ENCODE results near the gene SPIRE1.
"Not testable (repeated sequence)": the region's sequence is repeated elsewhere in the genome, so short reads cannot be mapped to it uniquely, and the experiment has no call there.

The SPIRE1 gene

DNA sequence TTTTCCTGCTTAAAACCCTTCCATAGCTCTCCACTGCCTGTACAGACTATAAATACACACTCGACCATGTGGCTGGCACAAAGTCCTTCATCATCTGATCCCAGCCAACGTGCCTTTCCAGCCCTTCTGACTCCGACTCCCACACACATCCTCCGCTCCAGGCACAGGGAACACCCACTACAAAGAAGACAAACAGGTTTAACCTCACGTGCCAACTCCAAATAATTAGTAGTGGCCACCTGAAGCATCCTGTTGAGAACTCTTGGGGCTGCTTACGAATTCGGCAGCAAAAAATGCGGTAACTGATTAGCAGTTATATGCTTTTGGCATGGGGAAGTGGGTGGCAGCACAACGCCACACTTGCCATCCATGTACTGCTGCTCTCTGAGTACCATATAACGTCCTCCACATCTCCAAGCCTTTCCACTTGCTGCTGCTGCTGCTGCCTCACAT, 12.1 kb downstream of the SPIRE1 start:
- no peak for DNase-seq

DNA sequence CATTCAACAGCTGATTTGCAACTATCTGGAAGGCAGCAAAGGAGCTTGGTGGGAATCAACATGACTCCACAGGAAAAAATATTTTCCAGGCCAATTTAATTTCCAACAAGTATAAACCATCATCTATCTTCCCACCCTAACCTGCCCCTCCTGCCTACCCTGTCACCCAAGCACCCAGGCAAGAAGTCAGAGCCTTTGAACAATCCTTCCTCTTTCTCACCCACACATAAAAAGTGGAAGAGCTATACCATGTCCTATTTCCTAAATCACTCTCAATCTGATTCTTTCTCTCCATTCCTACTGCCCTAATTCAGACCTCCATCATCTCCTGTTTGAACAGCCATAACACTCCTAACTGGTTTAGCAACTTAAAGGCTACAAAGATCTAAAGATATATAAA, 12.7 kb downstream of the SPIRE1 start:
- DNase-seq: no peak

DNA sequence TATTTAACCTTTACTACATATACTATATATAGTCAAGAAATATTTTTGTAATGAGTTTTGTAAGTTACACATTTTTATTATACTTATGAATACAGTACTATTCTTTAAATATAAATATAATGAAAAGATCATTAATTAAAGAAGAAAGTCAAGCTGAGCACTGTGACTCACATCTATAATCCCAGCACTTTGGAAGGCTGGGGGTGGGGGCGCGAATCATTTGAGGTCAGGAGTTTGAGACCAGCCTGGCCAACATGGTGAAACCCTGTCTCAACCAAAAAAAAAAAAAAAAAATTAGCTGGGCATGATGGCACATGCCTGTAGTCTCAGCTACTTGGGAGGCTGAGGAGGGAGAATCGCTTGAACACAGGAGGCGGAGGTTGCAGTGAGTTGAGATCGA, 14.2 kb downstream of the SPIRE1 start:
- DNase-seq: not testable (repeated sequence)

DNA sequence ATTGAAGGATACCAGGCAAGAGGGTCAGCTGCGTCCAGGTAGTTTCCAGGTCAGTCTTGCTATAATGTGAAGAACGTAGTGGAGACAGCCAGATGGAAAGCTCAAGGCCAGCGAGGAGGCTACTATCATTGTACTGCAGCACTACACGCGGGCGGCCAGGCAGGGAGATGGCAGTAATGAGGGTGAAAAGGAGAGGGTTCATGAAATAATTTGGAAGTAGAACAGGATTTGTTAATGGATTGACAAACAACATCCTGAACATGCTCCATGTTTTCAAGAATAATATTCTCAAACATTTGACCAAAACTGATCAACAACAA, 17.1 kb downstream of the SPIRE1 start:
- no peak for DNase-seq

DNA sequence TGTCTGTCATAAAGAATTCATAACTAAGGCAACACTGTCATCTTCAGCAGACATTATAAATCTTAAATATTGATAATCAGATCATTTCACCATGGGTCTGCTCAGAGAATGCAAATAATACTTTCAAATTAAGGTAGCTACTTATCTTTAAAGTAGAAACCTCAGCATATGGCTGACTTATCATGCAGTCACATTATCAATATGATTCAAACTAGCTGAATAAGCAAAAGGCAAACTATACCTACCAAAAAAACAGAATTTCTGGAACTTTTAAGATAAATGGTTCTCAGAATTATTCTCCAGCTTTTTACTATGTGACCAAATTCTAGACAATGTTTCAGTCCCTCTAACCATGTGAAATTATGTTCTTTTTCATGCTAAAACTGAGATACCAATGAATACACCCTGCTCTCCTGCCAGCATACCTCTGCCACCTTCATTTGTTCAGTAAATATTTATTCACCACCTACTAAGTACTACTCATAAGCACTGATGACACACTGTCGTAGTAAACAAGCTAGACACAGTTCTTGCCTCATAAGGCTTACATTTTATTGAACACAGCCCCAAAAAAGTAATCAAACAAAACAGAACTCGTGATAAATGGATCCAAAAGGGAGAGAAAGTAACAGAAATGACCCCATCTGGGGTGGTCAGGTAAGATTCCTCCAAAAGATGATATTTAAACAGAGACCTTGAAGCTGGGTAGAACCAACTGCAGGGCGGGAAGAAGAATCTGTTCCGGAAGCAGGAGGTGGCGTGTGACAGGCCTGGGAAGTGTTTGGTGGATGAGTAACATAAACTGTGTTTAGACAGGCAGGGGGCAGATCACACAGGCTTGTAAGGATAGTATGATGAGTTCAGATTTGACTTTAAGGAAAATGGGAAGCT, 17.7 kb downstream of the SPIRE1 start:
- no peak for DNase-seq

DNA sequence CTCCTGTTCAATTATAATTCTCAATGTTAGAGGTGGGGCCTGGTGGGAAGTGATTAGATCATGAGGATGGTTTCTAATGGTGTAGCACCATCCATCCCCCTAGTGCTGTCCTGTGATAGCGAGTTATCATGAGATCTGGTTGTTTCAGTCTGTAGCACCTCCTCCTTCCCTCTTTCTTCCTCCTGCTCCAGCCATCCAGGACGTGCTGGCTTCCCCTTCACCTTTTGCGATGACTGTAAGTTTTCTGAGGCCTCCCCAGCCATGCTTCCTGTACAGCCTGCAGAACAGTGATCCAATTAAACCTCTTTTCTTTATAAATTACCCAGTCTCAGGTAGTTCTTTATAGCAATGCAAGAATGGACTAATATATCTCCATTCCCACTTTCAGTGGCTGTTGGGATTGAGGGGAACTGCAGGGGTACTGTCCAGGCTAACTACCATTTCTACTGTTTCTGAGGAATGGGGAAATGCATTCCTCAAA, 19.2 kb downstream of the SPIRE1 start:
- no peak for DNase-seq

DNA sequence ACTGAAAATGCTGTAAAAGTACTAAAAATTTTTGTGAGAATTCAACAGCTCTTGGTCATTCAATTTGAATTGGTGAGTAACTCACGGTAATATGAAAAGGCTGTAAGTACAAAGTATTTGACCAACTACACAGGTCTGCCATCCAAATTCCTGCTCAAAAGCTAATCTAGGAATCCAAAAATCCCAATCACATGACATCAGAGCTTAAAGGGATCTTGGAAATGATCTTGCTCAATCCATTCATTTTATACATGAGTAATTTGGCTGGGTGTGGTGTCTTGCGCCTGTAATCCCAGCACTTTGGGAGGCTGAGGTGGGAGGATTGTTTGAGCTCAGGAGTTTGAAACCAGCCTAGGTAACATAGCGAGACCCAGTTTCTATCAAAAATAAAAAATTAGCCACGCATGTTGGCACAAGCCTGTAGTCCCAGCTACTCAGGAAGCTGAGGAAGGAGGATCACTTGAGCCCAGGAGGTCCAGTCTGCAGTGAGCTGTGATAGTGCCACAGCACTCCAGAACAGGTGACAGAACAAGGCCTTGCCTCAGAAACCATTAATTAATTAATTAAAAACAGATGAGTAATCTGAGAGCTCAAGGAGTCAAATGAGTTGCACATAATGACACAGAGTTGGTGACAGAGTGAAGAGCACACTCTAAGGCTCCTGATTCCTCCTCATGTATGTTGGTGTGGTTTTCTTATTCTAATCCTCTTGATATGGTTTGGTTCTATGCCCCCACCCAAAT, 19.8 kb downstream of the SPIRE1 start:
- no peak for DNase-seq

DNA sequence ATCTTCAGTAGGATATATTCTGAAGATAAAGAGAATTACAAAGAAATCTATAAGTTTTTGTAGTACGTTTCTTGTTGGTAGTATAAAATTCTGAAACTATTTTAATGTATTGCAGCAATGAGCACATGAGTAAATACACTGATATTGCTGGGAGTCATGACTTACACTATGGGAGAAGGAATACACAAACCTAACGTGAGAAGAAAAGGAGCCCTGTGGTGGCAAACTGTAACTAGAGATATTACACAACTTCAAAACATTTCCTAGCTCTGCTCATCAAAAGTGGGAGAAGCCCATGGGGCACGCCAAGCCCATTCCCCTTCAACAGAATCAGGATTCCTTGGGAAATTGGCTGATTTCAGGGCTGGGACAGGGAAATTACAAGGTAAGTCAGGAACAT, 20.5 kb downstream of the SPIRE1 start:
- no peak for DNase-seq

DNA sequence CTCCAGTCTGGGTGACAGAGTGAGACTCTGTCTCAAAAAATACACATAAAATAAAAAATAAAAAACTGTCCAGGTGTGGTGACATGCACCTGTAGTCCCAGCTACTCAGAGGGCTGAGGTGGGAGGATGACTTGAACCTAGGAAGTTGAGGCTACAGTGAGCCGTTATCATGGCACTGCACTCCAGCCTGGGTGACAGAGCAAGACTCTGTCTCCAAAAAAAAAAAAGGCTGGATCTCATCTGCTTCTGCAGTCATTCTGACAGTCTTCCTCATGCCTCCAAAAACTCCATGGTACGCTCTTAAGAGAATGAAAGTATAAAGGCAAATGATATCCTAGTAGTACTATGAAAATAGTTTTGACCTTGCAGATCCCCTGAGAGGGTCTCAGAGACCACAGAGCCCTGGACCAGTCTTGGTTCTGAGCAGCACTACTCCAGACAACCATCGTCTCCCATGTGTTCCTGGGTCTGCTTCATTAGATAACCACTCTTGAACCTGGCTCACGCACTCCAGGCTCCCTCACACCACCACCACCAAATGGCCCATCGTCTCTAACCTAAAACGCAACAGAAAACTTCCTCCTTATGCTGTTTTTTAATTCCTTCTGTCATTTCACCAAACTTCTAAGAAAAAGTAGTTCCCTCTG, 26.0 kb downstream of the SPIRE1 start:
- DNase-seq: no peak

DNA sequence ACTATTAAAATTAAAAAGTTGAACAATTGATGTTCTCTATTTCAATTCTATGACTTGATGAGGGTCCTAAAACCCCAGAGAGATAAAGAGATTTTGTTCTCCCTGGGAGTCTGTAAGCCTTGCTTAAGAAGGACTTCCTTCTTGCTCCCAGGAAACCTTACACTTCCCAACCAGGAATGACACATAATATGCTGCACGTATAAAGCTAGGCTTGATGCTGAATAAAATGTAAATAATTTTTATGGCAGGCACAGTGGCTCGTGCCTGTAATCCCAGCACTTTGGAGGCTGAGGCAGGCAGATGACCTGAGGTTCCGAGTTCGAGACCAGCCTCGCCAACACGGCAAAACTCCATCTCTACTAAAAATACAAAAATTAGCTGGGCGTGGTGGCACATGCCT, 27.8 kb downstream of the SPIRE1 start:
- DNase-seq: no peak

DNA sequence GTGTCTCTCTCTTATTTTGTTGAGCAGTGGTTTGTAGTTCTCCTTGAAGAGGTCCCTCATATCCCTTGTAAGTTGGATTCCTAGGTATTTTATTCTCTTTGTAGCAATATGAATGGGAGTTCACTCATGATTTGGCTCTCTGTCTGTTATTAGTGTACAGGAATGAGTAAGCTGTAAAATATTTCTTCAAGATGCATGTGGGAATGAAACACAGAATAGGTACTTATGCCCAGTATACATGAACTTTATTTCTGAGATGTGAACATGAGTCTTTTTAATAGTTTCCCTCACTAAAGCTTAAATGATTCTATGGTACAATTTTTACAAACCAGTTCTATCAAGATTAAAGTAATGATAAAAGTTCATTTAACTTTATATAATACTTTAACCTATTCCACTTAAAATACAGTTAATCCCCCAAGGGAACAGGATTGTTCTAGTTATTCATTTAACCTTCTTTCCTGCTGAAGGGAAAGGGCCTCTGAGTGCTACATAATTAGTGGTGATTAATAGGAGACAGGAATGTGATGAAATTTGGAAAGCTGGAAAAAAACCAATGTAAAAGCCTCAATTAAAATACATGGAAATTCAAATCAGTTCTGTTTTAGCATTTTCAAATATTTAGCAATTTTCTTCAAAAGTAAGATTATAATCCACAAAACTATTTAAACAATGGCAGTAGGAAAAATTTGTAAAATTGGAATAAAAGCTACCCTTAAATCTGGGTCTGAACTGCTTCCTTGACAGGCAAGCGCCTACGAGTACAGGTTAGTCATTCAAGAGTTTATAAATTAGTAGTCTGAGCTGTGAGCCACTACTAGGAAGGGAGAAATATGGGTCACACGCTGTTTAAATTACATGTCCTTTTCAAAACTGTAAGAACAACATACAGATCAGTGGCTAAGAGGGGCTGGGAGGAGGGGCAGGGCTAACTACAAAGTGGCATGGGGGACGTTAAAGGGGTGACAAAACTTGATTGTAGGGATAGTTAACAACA, 28.9 kb downstream of the SPIRE1 start:
- no peak for DNase-seq

DNA sequence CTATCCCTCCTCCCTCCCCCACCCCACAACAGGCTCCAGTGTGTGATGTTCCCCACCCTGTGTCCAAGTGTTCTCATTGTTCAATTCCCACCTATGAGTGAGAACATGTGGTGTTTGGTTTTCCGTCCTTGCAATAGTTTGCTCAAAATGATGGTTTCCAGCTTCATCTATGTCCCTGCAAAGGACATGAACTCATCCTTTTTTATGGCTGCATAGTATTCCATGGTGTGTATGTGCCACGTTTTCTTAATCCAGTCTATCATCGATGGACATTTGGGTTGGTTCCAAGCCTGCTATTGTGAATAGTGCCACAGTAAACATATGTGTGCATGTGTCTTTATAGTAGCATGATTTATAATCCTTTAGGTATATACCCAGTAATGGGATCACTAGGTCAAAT, 30.7 kb downstream of the SPIRE1 start:
- DNase-seq: not testable (repeated sequence)

DNA sequence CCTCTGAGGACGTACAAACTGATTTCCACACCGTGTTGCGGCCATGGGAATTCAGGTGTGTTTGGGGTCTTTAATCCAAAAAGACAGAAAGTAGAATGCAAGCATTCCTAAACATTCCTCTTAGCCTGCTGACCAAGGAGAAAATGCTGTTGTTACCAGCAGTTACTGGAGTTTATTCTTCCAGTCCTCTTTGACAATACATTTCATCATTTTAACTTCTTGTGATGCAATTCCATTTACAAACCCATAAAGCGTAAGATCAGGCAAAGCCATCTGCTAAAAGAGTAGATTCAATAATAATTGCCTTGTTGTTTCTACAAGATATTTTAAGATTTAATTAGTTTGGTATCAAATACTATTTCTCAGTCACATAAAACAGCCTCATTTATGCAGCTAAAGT, 32.7 kb downstream of the SPIRE1 start:
- no peak for DNase-seq

DNA sequence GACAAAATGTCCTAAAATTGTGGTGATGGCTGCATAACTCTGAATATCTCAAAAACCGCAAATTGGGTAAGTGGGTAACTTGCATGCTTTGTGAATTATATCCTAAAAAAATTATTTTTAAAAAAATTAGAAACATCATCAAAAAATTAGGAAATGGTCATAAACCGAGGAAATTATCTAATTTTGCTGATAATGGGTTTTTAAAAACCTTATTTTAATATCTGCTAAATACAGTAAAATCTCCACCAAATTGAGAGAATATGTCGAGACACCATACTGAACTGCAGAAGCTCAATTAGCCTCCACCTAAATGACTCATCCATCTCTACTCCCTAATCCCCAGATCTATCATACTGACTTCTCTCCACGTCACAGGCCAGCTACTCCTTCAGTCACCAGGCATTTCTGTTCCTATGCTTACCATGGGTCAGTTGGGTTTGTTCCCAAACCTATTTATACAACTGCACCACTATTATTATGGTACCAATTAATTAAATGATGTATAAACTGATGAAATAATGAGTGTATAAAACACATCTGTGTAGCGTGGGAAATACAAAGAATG, 36.1 kb downstream of the SPIRE1 start:
- DNase-seq: no peak

DNA sequence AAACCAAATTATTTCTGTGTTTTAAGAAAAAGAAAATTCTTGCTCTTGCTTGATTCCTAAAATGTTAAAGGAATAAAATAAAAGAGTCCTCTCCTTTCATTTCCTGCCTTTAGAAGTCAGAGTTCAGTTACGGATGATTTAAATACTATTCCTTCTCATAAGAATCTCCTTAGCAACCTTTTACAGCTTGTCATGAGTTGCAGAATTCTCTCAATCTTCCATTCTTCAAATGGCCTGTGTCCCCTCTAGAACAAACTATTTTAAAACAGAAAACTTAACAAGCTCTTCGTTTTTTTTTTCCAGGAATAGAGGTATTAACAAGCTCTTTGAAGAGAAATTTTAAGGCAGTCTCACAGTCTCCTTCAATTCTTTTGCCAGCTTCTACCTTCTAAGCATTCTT, 42.2 kb downstream of the SPIRE1 start:
- DNase-seq: no peak

DNA sequence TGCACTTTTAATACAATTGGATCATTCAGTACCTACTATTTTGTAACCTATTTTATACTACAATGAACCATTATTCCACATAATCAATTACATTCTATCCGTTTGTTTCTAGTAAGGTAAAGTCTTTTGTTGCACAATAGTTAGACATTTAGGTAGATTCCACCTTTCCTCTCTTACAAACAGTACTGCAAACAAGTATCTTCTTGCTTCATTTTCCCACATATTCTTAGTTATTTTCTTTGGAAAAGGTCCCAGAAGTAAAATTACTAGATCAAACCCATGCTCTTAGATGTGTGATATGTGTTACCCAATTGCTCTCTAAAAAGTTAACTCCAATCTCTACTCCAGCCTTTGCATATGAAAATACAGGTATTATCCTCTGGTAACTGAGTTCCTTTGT, 49.6 kb downstream of the SPIRE1 start:
- DNase-seq: no peak

DNA sequence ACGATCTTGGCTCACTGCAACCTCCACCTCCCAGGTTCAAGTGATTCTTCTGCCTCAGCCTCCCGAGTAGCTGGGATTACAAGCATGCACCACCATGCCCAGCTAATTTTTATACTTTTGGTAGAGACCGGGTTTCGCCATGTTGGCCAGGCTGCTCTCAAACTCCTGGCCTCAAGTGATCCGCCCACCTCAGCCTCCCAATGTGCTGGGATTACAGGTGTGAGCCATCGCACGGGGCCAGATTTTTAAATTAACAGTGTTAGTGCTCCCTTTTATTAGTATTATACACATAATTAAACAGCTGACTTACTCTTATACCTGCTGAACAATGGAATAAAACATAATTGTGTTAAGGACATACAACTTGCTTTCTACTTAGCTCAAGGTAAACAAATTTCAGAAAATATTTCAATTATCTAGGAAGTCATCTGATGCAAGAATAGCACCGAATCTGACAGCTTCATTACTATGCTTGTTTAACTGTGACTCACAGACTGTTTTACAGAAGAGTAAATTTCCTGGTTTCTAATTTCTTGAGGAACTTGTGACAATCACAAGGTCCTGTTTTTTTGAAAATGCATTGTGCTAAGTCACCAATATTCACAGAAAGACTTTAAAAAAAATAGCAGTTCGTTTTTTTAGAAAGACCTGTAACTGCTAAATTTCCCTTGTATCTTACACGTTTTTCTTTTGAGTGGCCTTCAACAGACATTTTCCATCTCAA, 51.2 kb downstream of the SPIRE1 start:
- DNase-seq: no peak

DNA sequence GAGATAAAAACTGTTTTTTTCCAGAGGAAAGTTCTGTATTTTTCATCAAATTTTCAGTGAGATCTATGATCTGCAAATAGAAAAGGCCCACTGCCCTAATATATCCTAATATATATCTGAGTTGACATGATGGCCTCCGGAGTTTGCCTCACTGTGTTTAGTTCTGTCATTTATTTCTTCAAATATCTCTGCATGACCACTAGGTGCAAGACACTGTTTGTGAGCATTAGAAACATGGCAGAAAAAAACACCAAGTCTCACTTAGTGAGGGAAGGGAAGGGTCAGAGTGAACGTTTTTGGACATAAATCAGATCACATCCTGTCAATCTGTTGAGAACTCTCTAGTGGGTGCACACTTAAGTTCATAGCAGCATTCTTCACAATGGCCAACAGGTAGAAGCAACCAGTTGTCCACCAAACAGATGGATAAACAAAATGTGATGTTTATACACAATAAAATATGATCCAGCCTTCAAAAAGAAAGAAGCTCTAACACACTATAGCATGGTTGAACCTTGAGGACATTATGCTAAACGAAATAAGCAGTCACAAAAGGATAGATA, 53.4 kb downstream of the SPIRE1 start:
- no peak for DNase-seq

DNA sequence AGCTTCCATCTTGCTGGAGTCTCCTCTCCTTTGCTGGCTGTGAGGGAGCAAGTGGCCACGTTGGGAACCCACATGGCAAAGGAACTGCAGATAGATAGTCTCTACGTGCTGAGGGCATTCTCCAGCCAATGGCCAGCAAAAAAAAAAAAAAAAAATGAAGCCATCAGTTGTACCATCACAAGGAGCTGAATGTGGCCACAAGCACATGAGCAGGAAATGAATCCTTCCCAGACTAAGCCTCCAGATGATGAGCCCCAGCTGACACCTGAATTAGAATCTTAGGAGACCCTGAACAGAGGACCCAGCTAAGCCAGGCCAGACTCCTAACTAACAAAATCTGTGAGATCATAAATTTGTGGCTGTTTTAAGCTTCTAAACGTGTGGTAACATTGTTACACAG, 57.9 kb downstream of the SPIRE1 start:
- no peak for DNase-seq

DNA sequence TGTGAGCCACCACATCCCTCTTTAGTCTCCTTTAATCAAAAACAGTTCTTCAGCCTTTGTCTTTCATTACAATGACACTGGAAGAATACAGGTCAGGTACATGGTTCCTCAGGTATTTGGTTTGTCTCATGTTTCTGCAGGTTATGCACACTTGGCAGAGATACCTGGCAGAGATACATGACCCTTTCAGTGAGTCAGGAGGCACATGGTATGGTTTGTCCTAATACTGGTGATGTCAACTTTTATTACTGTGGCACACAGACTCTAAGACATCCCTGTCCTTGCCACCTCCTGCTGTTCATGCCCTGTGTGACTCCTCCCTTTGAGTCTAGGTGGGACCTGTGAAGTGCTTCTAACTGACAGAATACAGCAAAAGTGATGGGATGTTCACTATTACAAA, 58.4 kb downstream of the SPIRE1 start:
- DNase-seq: no peak
